Neuronal stem cell (in vitro differentiated cells): ENCODE data around the gene DENND2A.

Experiments
- DNase-seq: peaks from one replicate; pipeline ENCODE4 v3.0.0-alpha.2; 2013; ENCODE audit warnings: low spot score
- H2AFZ ChIP-seq: one replicate; pipeline ENCODE4 v1.6.1; 2013; ENCODE audit warnings: mild to moderate bottlenecking, low read length, inconsistent platforms
- H2AK5ac ChIP-seq: 2 replicates; pipeline ENCODE4 v1.6.1; 2013; ENCODE audit warnings: low read depth, mild to moderate bottlenecking, inconsistent platforms, low read length, moderate library complexity, mixed read lengths
- H2BK120ac ChIP-seq: 2 replicates; pipeline ENCODE4 v1.6.1; 2013; ENCODE audit warnings: low read depth, mild to moderate bottlenecking, inconsistent platforms, low read length, moderate library complexity, mixed read lengths
- H2BK12ac ChIP-seq: one replicate; pipeline ENCODE4 v1.6.1; 2013; ENCODE audit warnings: low read length, inconsistent platforms
- H2BK15ac ChIP-seq: 2 replicates; pipeline ENCODE4 v1.6.1; 2013; ENCODE audit warnings: mild to moderate bottlenecking, low read length, inconsistent platforms, mixed read lengths
- H2BK5ac ChIP-seq: one replicate; pipeline ENCODE4 v1.6.1; 2013; ENCODE audit warnings: inconsistent platforms, mild to moderate bottlenecking, low read length, moderate library complexity
- H3K14ac ChIP-seq: one replicate; pipeline ENCODE4 v1.6.1; 2013; ENCODE audit warnings: low read length, inconsistent platforms
- H3K18ac ChIP-seq: 2 replicates; pipeline ENCODE4 v1.6.1; 2013; ENCODE audit warnings: low read length, inconsistent platforms
- H3K23ac ChIP-seq: 2 replicates; pipeline ENCODE4 v1.6.1; 2013; ENCODE audit warnings: low read depth, mild to moderate bottlenecking, mixed read lengths, low read length, inconsistent platforms; ENCODE audit not compliant: poor library complexity
- H3K27ac ChIP-seq: replicated peaks from 3 replicates; pipeline ENCODE4 v1.5.1; 2013; ENCODE audit warnings: low read length, inconsistent platforms
- H3K27me3 ChIP-seq, 3 experiments: 2 replicates each; pipeline ENCODE4 v1.6.1; 2013; ENCODE audit warnings: low read length in 3 of 3, mild to moderate bottlenecking in 2 of 3, inconsistent platforms in 1 of 3, low read depth in 1 of 3, mixed read lengths in 1 of 3, moderate library complexity in 1 of 3; ENCODE audit not compliant: control insufficient read depth in 3 of 3, insufficient read depth in 3 of 3
- H3K36me3 ChIP-seq, 2 donors: replicated peaks in 1 of 2; 2 replicates each; pipeline ENCODE4 v1.6.1; 2013; ENCODE audit warnings: low read length in 2 of 2; ENCODE audit not compliant: control insufficient read depth in 2 of 2, insufficient read depth in 2 of 2
- H3K4ac ChIP-seq: 2 replicates; pipeline ENCODE4 v1.6.1; 2013; ENCODE audit warnings: inconsistent platforms, mild to moderate bottlenecking, low read length, moderate library complexity
- H3K4me1 ChIP-seq, 2 donors: 1 replicate in 1 of 2; 2 replicates in 1 of 2; pipeline ENCODE4 v1.6.1; 2013; ENCODE audit warnings: low read length in 2 of 2, low read depth in 1 of 2; ENCODE audit not compliant: control insufficient read depth in 2 of 2, insufficient read depth in 1 of 2
- H3K4me2 ChIP-seq: one replicate; pipeline ENCODE4 v1.6.1; 2013; ENCODE audit warnings: mild to moderate bottlenecking, low read length, inconsistent platforms; ENCODE audit not compliant: insufficient read depth, poor library complexity, severe bottlenecking
- H3K4me3 ChIP-seq, 2 donors: 2 replicates each; pipeline ENCODE4 v1.5.1; 2013; ENCODE audit warnings: low read length in 2 of 2, mild to moderate bottlenecking in 2 of 2, inconsistent platforms in 1 of 2, moderate library complexity in 1 of 2
- H3K79me1 ChIP-seq: one replicate; pipeline ENCODE4 v1.6.1; 2013; ENCODE audit warnings: low read depth, mild to moderate bottlenecking, inconsistent platforms, low read length, moderate library complexity
- H3K9ac ChIP-seq: one replicate; pipeline ENCODE4 v1.6.1; 2013; ENCODE audit warnings: mild to moderate bottlenecking, low read depth, low read length, inconsistent platforms; ENCODE audit not compliant: poor library complexity
- H3K9me3 ChIP-seq, 2 donors: replicated peaks in 1 of 2; 2 replicates each; pipeline versions ENCODE3 to v1.6.1; 2013; ENCODE audit warnings: low read length in 2 of 2, mild to moderate bottlenecking in 2 of 2, inconsistent platforms in 1 of 2, low read depth in 1 of 2, mixed read lengths in 1 of 2, moderate library complexity in 1 of 2; ENCODE audit not compliant: control insufficient read depth in 2 of 2, insufficient read depth in 1 of 2
- H4K8ac ChIP-seq: one replicate; pipeline ENCODE4 v1.6.1; 2013; ENCODE audit warnings: low read depth, mild to moderate bottlenecking, inconsistent platforms, low read length, moderate library complexity
- H4K91ac ChIP-seq: one replicate; pipeline ENCODE4 v1.6.1; 2013; ENCODE audit warnings: low read length, low read depth, mild to moderate bottlenecking, inconsistent platforms; ENCODE audit not compliant: poor library complexity
- WGBS, 2 donors: extraction: QIAGEN DNeasy Blood & Tissue Kit; methylation state at CpG; one replicate each; pipeline ENCODE4 v1.1.7; 2013; ENCODE audit warnings: missing lambda C conversion rate in 2 of 2, mixed read lengths in 1 of 2; ENCODE audit not compliant: insufficient read length in 2 of 2, insufficient replicate concordance in 1 of 2; ENCODE audit errors: extremely low coverage in 2 of 2; 5-methylcytosine and 5-hydroxymethylcytosine counted together

DENND2A gene

GRCh38 chr7:140686921-140687320, 46.3 kb upstream of the DENND2A start:
- Histone ChIP-seq H3K4me3 (no peak overlapping the region), H3K4me2 (no peak overlapping the region), H3K9ac (no peak overlapping the region), H2BK5ac (no peak overlapping the region), H3K4ac (no peak overlapping the region), H3K36me3 (peaks cover 3 to 4% of the 10 kb centered on the region in 2 donors), H3K27me3 (no peaks in the 10 kb centered on the region), H4K91ac (no peak overlapping the region), H3K27ac (no peak overlapping the region), H3K9me3 (no peaks in the 10 kb centered on the region), H3K4me1 (peaks cover 11 to 12% of the 10 kb centered on the region in 2 donors), H2BK120ac (no peak overlapping the region), H3K23ac (no peak overlapping the region), H2AK5ac (no peak overlapping the region), H3K18ac (peak overlapping the region; percentile 59), H2AFZ (no peak overlapping the region), H3K14ac (no peak overlapping the region), H4K8ac (no peak overlapping the region), H2BK15ac (no peak overlapping the region), H2BK12ac (no peak overlapping the region), H3K79me1 (no peaks in the 10 kb centered on the region)
- no CpG with 5 or more reads among the region's 11 CpGs for WGBS, 2 donors
- no peak for DNase-seq

- H3K9ac ChIP-seq, result no peak overlapping the region
- H3K9me3 ChIP-seq, result no peaks in the 10 kb centered on the region
- no peak overlapping the region for H3K23ac ChIP-seq
- WGBS, 2 donors, result no CpG with 5 or more reads among the region's 10 CpGs
- H2AK5ac ChIP-seq, result peak overlapping the region; percentile 77
- H4K91ac ChIP-seq, result no peak overlapping the region
- no peak overlapping the region for H2BK5ac ChIP-seq
- no peak overlapping the region for H3K4ac ChIP-seq
- no peak overlapping the region for H2BK15ac ChIP-seq
- no peaks in the 10 kb centered on the region for H3K27me3 ChIP-seq
- no peak overlapping the region for H3K27ac ChIP-seq
- H2AFZ ChIP-seq, result no peak overlapping the region
- no peak for DNase-seq
- no peak overlapping the region for H2BK120ac ChIP-seq
- no peak overlapping the region for H3K14ac ChIP-seq
- H3K79me1 ChIP-seq, result no peaks in the 10 kb centered on the region
- no peak overlapping the region for H2BK12ac ChIP-seq
- peaks cover 11 to 12% of the 10 kb centered on the region in 2 donors for H3K4me1 ChIP-seq
- H3K4me3 ChIP-seq, result no peak overlapping the region
- H3K4me2 ChIP-seq, result no peak overlapping the region
- H3K18ac ChIP-seq, result peak overlapping the region; percentile 40
- no peak overlapping the region for H4K8ac ChIP-seq
- H3K36me3 ChIP-seq, result peaks cover 3 to 4% of the 10 kb centered on the region in 2 donors
Observed at GRCh38 chr7:140685407-140686087, 44.9 kb upstream of the DENND2A start.

GRCh38 chr7:140684066-140684950, 43.7 kb upstream of the DENND2A start:
- Histone ChIP-seq H3K18ac (peak overlapping the region; percentile 8), H2BK120ac (no peak overlapping the region), H2BK12ac (no peak overlapping the region), H4K8ac (no peak overlapping the region), H3K23ac (no peak overlapping the region), H2AK5ac (peak overlapping the region; percentile 41), H3K36me3 (peaks cover 0 to 2% of the 10 kb centered on the region in 2 donors), H3K9me3 (no peaks in the 10 kb centered on the region), H2AFZ (peak overlapping the region; percentile 77), H4K91ac (no peak overlapping the region), H3K79me1 (no peaks in the 10 kb centered on the region), H3K14ac (no peak overlapping the region), H3K4me1 (peaks cover 11 to 12% of the 10 kb centered on the region in 2 donors), H3K4me2 (no peak overlapping the region), H3K27ac (peak overlapping the region; percentile 55), H3K4me3 (no peak overlapping the region), H3K27me3 (no peaks in the 10 kb centered on the region), H2BK15ac (no peak overlapping the region), H3K4ac (no peak overlapping the region), H2BK5ac (no peak overlapping the region), H3K9ac (no peak overlapping the region)
- no CpG with 5 or more reads among the region's 20 CpGs for WGBS, 2 donors
- no peak for DNase-seq

DNA sequence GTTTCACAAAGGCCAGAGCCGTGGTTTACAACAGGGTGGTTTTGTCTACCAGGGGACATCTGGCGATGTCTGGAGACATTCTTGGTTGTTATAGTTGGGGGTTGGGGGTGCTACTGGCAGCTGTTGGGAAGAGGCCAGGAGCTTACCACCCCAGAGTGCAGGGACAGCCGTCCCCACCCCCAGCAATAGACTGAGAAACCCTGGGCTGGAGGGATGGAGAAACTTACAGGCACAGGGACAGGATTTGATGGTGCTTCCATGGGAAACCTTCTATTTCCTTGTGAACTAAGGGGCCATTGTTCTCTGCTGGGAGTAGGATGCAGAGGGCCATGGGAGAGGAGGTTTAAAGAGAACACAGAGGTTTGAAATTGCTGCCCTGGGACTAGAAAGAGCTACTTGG, 43.0 kb upstream of the DENND2A start:
- Histone ChIP-seq H3K9ac (no peak overlapping the region), H3K79me1 (no peaks in the 10 kb centered on the region), H3K4me2 (no peak overlapping the region), H2AFZ (peak overlapping the region; percentile 77), H2BK15ac (no peak overlapping the region), H3K4me1 (peaks cover 11 to 12% of the 10 kb centered on the region in 2 donors), H2AK5ac (no peak overlapping the region), H3K4ac (no peak overlapping the region), H3K23ac (no peak overlapping the region), H4K8ac (peak overlapping the region; percentile 44), H3K27ac (peak overlapping the region; percentile 55), H3K14ac (no peak overlapping the region), H3K18ac (peak overlapping the region; percentile 15), H3K4me3 (no peak overlapping the region), H3K27me3 (no peaks in the 10 kb centered on the region), H3K9me3 (no peaks in the 10 kb centered on the region), H4K91ac (no peak overlapping the region), H3K36me3 (peaks cover 0 to 4% of the 10 kb centered on the region in 2 donors), H2BK5ac (no peak overlapping the region), H2BK12ac (no peak overlapping the region), H2BK120ac (no peak overlapping the region)
- DNase-seq, result no peak
- no CpG with 5 or more reads among the region's 3 CpGs for WGBS, 2 donors
